Measurements from ENCODE around the gene MMP15.

MMP15 gene

GRCh38 chr16:58053682-58054005, 28.1 kb downstream of the MMP15 start:
- no peak for DNase-seq (ENCODE audit: low read depth)
- H3K4me3 ChIP-seq (ENCODE audit: low read length) = no peak overlapping the region
- no peak for TF ChIP-seq CTCF (conservative IDR thresholded peaks at IDR 0.05; ENCODE audit: low read length)

GRCh38 chr16:58054289-58054688, 28.7 kb downstream of the MMP15 start:
- no peak overlapping the region for H3K4me3 ChIP-seq (ENCODE audit: low read length)
- TF ChIP-seq CTCF (conservative IDR thresholded peaks at IDR 0.05; ENCODE audit: low read length) = no peak
- DNase-seq (ENCODE audit: low read depth) = no peak

GRCh38 chr16:58056580-58056979, 31.0 kb downstream of the MMP15 start:
- DNase-seq (ENCODE audit: low read depth) = no peak
- TF ChIP-seq CTCF (conservative IDR thresholded peaks at IDR 0.05; ENCODE audit: low read length) = no peak
- H3K4me3 ChIP-seq (ENCODE audit: low read length) = no peak overlapping the region

GRCh38 chr16:58057121-58057520, 31.6 kb downstream of the MMP15 start:
- TF ChIP-seq CTCF (conservative IDR thresholded peaks at IDR 0.05; ENCODE audit: low read length) = no peak
- DNase-seq (ENCODE audit: low read depth) = no peak
- no peak overlapping the region for H3K4me3 ChIP-seq (ENCODE audit: low read length)

- DNase-seq (ENCODE audit: low read depth) = no peak
- no peak for TF ChIP-seq CTCF (conservative IDR thresholded peaks at IDR 0.05; ENCODE audit: low read length)
- H3K4me3 ChIP-seq (ENCODE audit: low read length) = no peak overlapping the region
These were observed 32.2 kb downstream of the MMP15 start for GRCh38 chr16:58057784-58058183.

- H3K4me3 ChIP-seq (ENCODE audit: low read length) = no peak overlapping the region
- DNase-seq (ENCODE audit: low read depth) = no peak
- no peak for TF ChIP-seq CTCF (conservative IDR thresholded peaks at IDR 0.05; ENCODE audit: low read length)
These were observed 37.3 kb downstream of the MMP15 start for GRCh38 chr16:58062821-58063220.

- no peak overlapping the region for H3K4me3 ChIP-seq (ENCODE audit: low read length)
- no peak for DNase-seq (ENCODE audit: low read depth)
- no peak for TF ChIP-seq CTCF (conservative IDR thresholded peaks at IDR 0.05; ENCODE audit: low read length)
These were observed 38.0 kb downstream of the MMP15 start for GRCh38 chr16:58063377-58064076.

Data from AG10803 (cell line).